T-helper 1 cell treated with Interleukin-12 subunit alpha and Interleukin-12 subunit beta and Interleukin-4 antibody, amounts not matched to agents 30 μg/mL and 1 μg/mL, for 36 hours (primary cell): Measurements from ENCODE around the gene RBBP5.

Source experiments
- H3K27ac Mint-ChIP-seq: one replicate; pipeline ENCODE4 v1.8.0; 2021; ENCODE audit warnings: mild to moderate bottlenecking, mixed read lengths
- H3K27me3 Mint-ChIP-seq: one replicate; pipeline ENCODE4 v1.8.0; 2021; ENCODE audit warnings: low read depth, mixed read lengths
- H3K36me3 Mint-ChIP-seq: one replicate; pipeline ENCODE4 v1.8.0; 2021; ENCODE audit warnings: low read depth, mixed read lengths
- H3K4me1 Mint-ChIP-seq: one replicate; pipeline ENCODE4 v1.8.0; 2021; ENCODE audit warnings: low read depth, mixed read lengths
- H3K4me3 Mint-ChIP-seq: one replicate; pipeline ENCODE4 v1.8.0; 2021; ENCODE audit warnings: mild to moderate bottlenecking, moderate library complexity, mixed read lengths
- H3K9me3 Mint-ChIP-seq: one replicate; pipeline ENCODE4 v1.8.0; 2021; ENCODE audit warnings: mixed read lengths

RBBP5 gene

GRCh38 chr1:205046870-205047269, 74.9 kb downstream of the RBBP5 start:
- H3K27me3 Mint-ChIP-seq: peaks cover 40% of the 10 kb centered on the region
- no peaks in the 10 kb centered on the region for H3K4me1 Mint-ChIP-seq
- no peaks in the 10 kb centered on the region for H3K36me3 Mint-ChIP-seq
- H3K27ac Mint-ChIP-seq: no peak overlapping the region
- no peaks in the 10 kb centered on the region for H3K9me3 Mint-ChIP-seq
- no peak overlapping the region for H3K4me3 Mint-ChIP-seq

DNA sequence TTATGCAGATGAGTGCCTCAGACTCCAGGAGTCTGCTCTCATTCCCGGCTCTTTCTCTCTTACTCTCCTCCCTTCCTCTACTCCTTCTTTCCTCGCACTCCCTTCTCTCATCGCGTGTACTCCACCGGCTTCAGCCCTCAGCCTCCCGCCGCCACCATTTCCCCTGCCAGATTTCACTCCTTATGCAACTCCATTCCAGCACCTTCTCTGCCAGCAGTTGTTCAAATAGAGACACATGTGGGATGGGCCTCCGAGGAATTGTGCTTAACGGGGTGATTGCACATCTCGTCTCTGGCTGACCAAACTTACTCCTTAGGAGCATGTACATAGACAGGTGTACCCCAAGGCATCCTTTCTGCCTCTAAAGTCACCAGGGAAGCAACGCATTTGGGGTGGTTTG, 76.6 kb downstream of the RBBP5 start:
- Mint-ChIP-seq H3K36me3 (no peaks in the 10 kb centered on the region), H3K27ac (no peak overlapping the region), H3K4me3 (no peak overlapping the region), H3K9me3 (no peaks in the 10 kb centered on the region), H3K4me1 (no peaks in the 10 kb centered on the region), H3K27me3 (peaks cover 56% of the 10 kb centered on the region)

DNA sequence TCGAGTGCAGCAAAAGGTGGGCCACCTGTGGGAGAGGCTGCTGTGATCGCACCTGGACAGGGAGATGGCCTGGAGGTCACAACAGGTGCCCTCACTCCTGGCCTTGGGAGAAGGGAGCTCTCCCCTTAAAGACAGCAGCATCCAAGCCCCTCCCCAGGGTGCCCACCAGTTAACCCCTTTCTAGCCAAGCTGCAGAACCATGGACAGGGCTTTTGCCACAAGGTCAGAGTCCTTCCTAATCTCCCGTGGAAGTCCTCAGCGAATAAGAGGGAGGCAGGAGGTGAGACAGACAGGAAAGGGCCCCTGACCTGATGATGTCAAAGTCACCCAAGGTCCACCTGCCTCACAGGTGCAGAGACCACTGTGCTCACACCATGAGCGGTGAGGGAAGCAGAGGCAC, 77.0 kb downstream of the RBBP5 start:
- Mint-ChIP-seq H3K4me1 (no peaks in the 10 kb centered on the region), H3K27ac (no peak overlapping the region), H3K36me3 (no peaks in the 10 kb centered on the region), H3K9me3 (no peaks in the 10 kb centered on the region), H3K4me3 (no peak overlapping the region), H3K27me3 (peaks cover 60% of the 10 kb centered on the region)

DNA sequence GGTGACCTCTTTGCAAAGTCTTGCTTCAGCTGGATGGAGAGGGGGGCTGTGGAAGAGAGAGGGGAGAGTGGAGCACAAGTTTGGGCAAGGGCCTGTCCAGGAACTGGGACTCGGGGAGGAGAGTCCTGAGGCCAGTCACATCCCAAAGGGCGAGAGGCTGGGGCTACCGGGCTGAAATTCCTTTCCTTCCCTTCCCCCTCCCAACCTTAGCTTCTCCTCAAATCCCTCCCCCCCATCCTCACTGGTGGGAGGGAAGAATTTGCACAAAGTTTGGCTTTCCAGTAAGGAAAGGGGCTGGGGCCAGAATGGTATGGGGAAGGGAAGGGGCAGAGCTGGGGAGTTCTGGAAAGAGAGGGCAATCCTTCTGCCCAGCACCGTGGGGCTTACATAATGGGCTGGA, 77.9 kb downstream of the RBBP5 start:
- H3K36me3 Mint-ChIP-seq: no peaks in the 10 kb centered on the region
- no peak overlapping the region for H3K27ac Mint-ChIP-seq
- H3K27me3 Mint-ChIP-seq: peaks cover 62% of the 10 kb centered on the region
- no peaks in the 10 kb centered on the region for H3K9me3 Mint-ChIP-seq
- H3K4me1 Mint-ChIP-seq: no peaks in the 10 kb centered on the region
- H3K4me3 Mint-ChIP-seq: no peak overlapping the region

DNA sequence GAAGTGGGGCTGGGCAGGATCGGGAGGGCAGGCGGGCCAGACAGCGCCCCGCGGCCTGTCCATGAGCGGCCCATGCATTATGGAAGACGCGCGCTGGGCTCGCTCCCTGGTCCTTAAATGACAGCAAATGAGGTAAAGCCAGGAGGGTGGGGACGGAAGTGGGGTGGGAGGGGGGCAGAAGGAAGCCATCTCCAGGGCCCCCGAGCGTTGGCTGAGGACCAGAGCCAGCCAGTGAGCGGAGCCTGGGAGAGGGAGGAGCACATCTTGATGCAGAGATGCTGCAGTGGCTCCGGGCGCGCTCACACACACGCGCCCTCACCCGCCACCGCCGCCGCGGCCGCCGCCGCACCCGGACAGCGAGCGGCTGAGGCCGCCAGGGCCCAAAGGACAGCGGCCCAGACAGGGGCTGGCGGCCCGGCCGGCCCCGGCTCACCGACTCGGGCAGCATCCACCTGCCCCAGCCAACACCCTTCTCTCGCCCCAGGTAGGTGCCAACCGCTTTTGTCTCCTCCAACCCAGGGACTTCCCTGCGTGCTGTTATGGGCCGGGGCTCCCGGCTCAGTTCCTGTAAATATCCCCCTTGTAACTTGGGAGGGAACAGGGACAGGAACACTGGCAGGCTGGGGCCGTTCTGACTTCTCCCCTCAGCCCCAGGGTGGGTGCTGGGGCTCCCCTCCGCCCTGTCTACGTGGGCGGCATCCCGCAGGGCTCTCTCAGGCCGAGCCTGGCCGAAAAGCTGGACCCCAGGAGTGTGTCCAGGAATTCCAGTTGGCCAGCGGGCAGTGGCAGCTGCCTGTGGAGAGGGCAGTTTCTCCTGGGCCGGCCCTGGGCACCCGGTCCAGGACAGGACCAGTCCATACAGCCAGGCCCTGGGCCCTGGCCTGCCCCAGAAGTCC, 78.6 kb downstream of the RBBP5 start, which contains the start of gene CNTN2:
CNTN2 (plus strand) TSS at position 302 of the 896 bp plus-strand sequence. CDS start 9,974 bp downstream, outside the sequence.
- H3K4me3 Mint-ChIP-seq: no peak within 1 kb of the TSS
- no peaks in the 10 kb centered on the region for H3K9me3 Mint-ChIP-seq
- H3K27ac Mint-ChIP-seq: no peak within 1 kb of the TSS
- H3K27me3 Mint-ChIP-seq: peaks cover 56% of the 10 kb centered on the region
- H3K36me3 Mint-ChIP-seq: no peaks in the 10 kb centered on the region
- no peaks in the 10 kb centered on the region for H3K4me1 Mint-ChIP-seq

DNA sequence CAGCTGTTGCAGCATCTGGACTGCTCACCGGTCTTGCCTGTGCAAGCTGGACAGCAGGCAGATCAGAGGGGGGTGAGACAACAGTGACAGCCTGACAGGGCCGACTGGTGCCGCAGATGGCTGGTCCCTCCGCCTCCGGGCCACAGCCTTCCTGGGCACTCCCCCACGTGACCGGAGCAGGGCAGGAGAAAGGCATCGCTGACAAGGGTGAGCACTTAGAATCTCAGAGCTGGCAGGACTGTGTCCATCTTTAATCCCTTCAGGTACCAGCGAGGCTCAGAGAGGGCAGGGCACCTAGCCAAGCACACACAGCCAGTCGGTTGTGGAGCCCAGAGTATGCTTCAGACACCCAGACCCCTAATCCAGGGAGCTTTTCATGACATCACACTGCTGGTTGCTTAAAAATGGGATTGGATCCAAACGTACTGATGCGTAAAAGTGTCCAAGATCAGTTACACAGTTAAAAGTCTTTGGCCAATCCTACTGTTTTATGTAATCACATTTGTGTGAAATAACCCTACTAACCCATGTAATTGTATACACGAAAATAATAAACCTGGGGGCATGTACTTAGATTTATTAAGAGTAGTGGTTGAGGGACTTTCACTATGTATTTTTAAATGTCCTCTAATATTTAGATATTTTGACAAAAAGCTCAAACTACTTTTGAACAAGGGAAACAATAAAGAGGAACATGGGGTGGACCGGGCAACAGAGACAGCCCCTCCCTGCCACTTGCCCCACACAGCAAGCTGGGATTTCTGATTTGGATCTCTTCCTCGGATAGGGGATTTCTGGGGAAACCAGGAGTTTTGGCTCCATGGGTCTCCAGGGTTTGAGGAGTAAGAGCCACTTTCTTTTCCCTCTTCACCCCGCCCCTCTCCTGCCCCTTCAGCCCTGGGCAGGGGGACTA, 79.5 kb downstream of the RBBP5 start:
- Mint-ChIP-seq H3K4me3 (no peak overlapping the region), H3K4me1 (no peaks in the 10 kb centered on the region), H3K27me3 (peaks cover 51% of the 10 kb centered on the region), H3K9me3 (no peaks in the 10 kb centered on the region), H3K36me3 (no peaks in the 10 kb centered on the region), H3K27ac (no peak overlapping the region)

DNA sequence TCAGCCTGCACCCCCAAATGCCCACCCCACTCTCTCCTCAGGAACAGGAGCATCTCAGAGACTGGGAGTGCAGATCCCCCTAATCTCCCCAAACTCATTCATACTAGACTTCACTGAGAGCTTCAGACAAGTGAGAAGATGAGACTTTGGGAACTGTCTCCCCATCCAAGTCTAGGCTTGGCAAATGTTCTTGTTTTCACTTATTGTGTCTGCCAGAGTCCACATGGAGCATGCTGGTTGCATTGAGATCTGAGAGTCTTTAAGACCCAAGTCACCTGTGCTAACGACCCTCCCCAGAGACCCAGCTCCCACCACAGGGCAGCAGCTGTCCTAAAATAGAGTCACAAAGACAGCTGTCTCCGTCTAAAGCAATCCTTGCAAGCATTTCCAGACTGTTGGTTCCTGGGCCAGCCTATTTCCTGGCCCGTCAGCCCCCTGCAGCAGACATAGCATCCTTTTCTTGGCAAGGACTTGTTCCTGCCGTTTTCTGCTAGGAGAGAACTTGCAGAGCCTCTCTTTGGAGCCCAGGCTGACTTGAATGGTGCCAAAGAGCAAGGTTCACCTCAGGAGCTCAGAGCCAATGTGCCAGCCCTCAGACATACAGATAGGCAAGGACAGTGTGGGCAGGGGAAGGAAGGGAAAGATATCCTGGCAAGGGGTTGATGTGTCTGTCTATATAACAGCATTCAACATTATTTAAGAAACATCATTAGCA, 80.6 kb downstream of the RBBP5 start:
- Mint-ChIP-seq H3K4me1 (no peaks in the 10 kb centered on the region), H3K9me3 (no peaks in the 10 kb centered on the region), H3K36me3 (no peaks in the 10 kb centered on the region), H3K27me3 (peaks cover 56% of the 10 kb centered on the region), H3K27ac (no peak overlapping the region), H3K4me3 (no peak overlapping the region)

- H3K36me3 Mint-ChIP-seq: no peaks in the 10 kb centered on the region
- no peak overlapping the region for H3K27ac Mint-ChIP-seq
- no peaks in the 10 kb centered on the region for H3K9me3 Mint-ChIP-seq
- H3K27me3 Mint-ChIP-seq: peaks cover 35% of the 10 kb centered on the region
- H3K4me3 Mint-ChIP-seq: no peak overlapping the region
- H3K4me1 Mint-ChIP-seq: no peaks in the 10 kb centered on the region
Observed at GRCh38 chr1:205038132-205038786, 83.5 kb downstream of the RBBP5 start.

- Mint-ChIP-seq H3K27ac (no peak overlapping the region), H3K27me3 (peaks cover 32% of the 10 kb centered on the region)
Observed at GRCh38 chr1:205037539-205037938, 84.2 kb downstream of the RBBP5 start.

More at GRCh38 chr1:205037539-205037938, 84.2 kb downstream of the RBBP5 start:
- Mint-ChIP-seq H3K36me3 (no peaks in the 10 kb centered on the region), H3K4me3 (no peak overlapping the region), H3K4me1 (no peaks in the 10 kb centered on the region), H3K9me3 (no peaks in the 10 kb centered on the region)
